AG09319 (cell line): Measurements from ENCODE around the gene ZNF483.

ENCODE experiments used
- DNase-seq: peaks from one replicate; pipeline ENCODE4 v3.0.0-alpha.2; 2010; ENCODE audit warnings: low read depth; ENCODE audit errors: extremely low read depth
- CTCF ChIP-seq: IDR thresholded peaks from 2 replicates; pipeline ENCODE4 v1.5.1; 2011; ENCODE audit warnings: low read depth, mild to moderate bottlenecking, inconsistent platforms, low read length, moderate library complexity

Gene ZNF483

GRCh38 chr9:111601237-111602018 lies 76.4 kb downstream of the ZNF483 start:
- TF ChIP-seq CTCF: no peak
- DNase-seq: no peak

- TF ChIP-seq CTCF: no peak
These were observed 78.1 kb downstream of the ZNF483 start for GRCh38 chr9:111603041-111603440.

GRCh38 chr9:111604054-111604615 lies 79.2 kb downstream of the ZNF483 start:
- no peak for DNase-seq
- no peak for TF ChIP-seq CTCF

More at GRCh38 chr9:111603041-111603440, 78.1 kb downstream of the ZNF483 start:
- DNase-seq: no peak

GRCh38 chr9:111605041-111605559 lies 80.1 kb downstream of the ZNF483 start:
- DNase-seq: no peak
- no peak for TF ChIP-seq CTCF

GRCh38 chr9:111610149-111610548 lies 85.2 kb downstream of the ZNF483 start:
- TF ChIP-seq CTCF: no peak
- no peak for DNase-seq

GRCh38 chr9:111610845-111611244 lies 85.9 kb downstream of the ZNF483 start:
- no peak for TF ChIP-seq CTCF
- DNase-seq: no peak

- no peak for TF ChIP-seq CTCF
These were observed 88.6 kb downstream of the ZNF483 start for GRCh38 chr9:111613436-111614040.

More at GRCh38 chr9:111613436-111614040, 88.6 kb downstream of the ZNF483 start:
- DNase-seq: no peak
